K562 (cell line): ENCODE measurements around the gene NACC1. TPM values are rescaled to one million over a fixed set of nuclear protein-coding genes. Genes with fewer than 3 reads are reported as not detected.

Source experiments
- ETV6 ChIP-seq, 3 experiments: fragments of 150-350 bp in 1 of 3; sonication (generic) in 1 of 3; formaldehyde crosslinking in 1 of 3; IDR thresholded peaks; 2 replicates each; pipeline versions ENCODE4 v1.6.1 to v1.8.0; 2014 to 2022; ENCODE audit warnings: borderline replicate concordance in 2 of 3, low read depth in 2 of 3, antibody characterized with exemption in 1 of 3, low read length in 1 of 3, mild to moderate bottlenecking in 1 of 3, missing genetic modification reagents in 1 of 3
- MAFG ChIP-seq: fragments of 450-650 bp; conservative IDR thresholded peaks from 2 replicates; pipeline ENCODE4 v1.6.1; 2016; ENCODE audit warnings: missing genetic modification characterization, missing compliant biosample characterization
- MGA ChIP-seq: fragments of 450-650 bp; IDR thresholded peaks from 2 replicates; pipeline ENCODE4 v1.6.1; 2016; ENCODE audit warnings: mild to moderate bottlenecking, moderate library complexity
- MITF ChIP-seq: IDR thresholded peaks from 2 replicates; pipeline ENCODE4 v1.6.1; 2014; ENCODE audit warnings: antibody characterized with exemption
- TFAM ChIP-seq: fragments of 250-450 bp; sonication (Bioruptor Pico); conservative IDR thresholded peaks from 2 replicates; pipeline ENCODE4 v1.5.0; 2021; ENCODE audit warnings: mild to moderate bottlenecking, moderate library complexity
- ZNF75A ChIP-seq: fragments of 450-650 bp; formaldehyde crosslinking; IDR thresholded peaks from 2 replicates; pipeline ENCODE4 v1.4.0; 2020; ENCODE audit warnings: mild to moderate bottlenecking
- polyA plus RNA-seq, 8 experiments: library from polyadenylated mRNA; depleted of rRNA in 4 of 8; stranded (reverse) in 5 of 8; unstranded in 3 of 8; fragments of >200 nt; fragmentation: Nextera tagmentation in 2 of 8; fragmentation: Illumina TruSeq in 1 of 8; extraction: Ambion mirVana in 2 of 8; extraction: Trizol in 1 of 8; gene quantifications; 2 replicates each; pipeline versions ENCODE4 v1.2.1 to v1.2.3, GENCODE V29; 2011 to 2014; ENCODE audit warnings: inconsistent platforms in 1 of 8, missing spikeins in 1 of 8
- total RNA-seq, 7 experiments: library from RNA; depleted of rRNA in 6 of 7; stranded (reverse); fragments of >200 nt in 6 of 7; fragmentation: Illumina TruSeq in 2 of 7; extraction: Trizol in 2 of 7; gene quantifications; 2 replicates each; pipeline versions ENCODE4 v1.2.1 to v1.2.3, GENCODE V29; 2011 to 2021; ENCODE audit warnings: low replicate concordance in 1 of 7
- TF ChIP-seq, protein P1 (sequence below): fragments of 450-650 bp; conservative IDR thresholded peaks from 2 replicates; pipeline ENCODE4 v1.6.1; 2016; ENCODE audit warnings: missing genetic modification characterization, low read depth, mild to moderate bottlenecking, missing compliant biosample characterization, moderate library complexity
- TF ChIP-seq, protein P2 (sequence below): fragments of 250-450 bp; sonication (Bioruptor Pico); IDR thresholded peaks from 2 replicates; pipeline ENCODE4 v1.9.0; 2021; ENCODE audit warnings: mild to moderate bottlenecking, inconsistent platforms

The NACC1 gene
- total and polyA plus RNA-seq, 9 of the 15 experiments (the other 6 are each of a cell fraction or from before 2014, with no cell fraction given) = 0.04 to 96.6 (median 25.8) TPM

- TF ChIP-seq MGA (no peak; the same call in 1 of the 2 replicates), ETV6 (IDR thresholded peaks at IDR 0.05; ENCODE audit: borderline replicate concordance in 1 of 2, low read depth in 2 of 2, low read length in 1 of 2) (no peak), ETV6 (CRISPR knock-in tag; IDR thresholded peaks at IDR 0.05; ENCODE audit: borderline replicate concordance) (no peak), ZNF75A (CRISPR knock-in tag) (no peak), MITF (peak; percentile 89), TFAM (CRISPR knock-in tag) (no peak), MAFG (tag) (no peak)
- TF ChIP-seq, protein P1, sequence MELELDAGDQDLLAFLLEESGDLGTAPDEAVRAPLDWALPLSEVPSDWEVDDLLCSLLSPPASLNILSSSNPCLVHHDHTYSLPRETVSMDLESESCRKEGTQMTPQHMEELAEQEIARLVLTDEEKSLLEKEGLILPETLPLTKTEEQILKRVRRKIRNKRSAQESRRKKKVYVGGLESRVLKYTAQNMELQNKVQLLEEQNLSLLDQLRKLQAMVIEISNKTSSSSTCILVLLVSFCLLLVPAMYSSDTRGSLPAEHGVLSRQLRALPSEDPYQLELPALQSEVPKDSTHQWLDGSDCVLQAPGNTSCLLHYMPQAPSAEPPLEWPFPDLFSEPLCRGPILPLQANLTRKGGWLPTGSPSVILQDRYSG (tag) = no peak; the same call in 1 of the 2 replicates
- TF ChIP-seq, protein P2, sequence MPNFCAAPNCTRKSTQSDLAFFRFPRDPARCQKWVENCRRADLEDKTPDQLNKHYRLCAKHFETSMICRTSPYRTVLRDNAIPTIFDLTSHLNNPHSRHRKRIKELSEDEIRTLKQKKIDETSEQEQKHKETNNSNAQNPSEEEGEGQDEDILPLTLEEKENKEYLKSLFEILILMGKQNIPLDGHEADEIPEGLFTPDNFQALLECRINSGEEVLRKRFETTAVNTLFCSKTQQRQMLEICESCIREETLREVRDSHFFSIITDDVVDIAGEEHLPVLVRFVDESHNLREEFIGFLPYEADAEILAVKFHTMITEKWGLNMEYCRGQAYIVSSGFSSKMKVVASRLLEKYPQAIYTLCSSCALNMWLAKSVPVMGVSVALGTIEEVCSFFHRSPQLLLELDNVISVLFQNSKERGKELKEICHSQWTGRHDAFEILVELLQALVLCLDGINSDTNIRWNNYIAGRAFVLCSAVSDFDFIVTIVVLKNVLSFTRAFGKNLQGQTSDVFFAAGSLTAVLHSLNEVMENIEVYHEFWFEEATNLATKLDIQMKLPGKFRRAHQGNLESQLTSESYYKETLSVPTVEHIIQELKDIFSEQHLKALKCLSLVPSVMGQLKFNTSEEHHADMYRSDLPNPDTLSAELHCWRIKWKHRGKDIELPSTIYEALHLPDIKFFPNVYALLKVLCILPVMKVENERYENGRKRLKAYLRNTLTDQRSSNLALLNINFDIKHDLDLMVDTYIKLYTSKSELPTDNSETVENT (CRISPR knock-in tag) = no peak
These were observed 48.4 kb upstream of the NACC1 start (continued) for GRCh38 chr19:13069415-13070359.
